Stimulated activated CD4-positive, alpha-beta T cell treated with anti-CD3 and anti-CD28 coated beads, Interleukin-4, amount 100 ng/mL, for 4 hours (primary cell): ENCODE results near the gene NFIB.

Experiments used
- DNase-seq, 2 experiments: peaks; one replicate each; pipeline ENCODE4 v3.0.0-alpha.2; 2020

NFIB gene

DNA sequence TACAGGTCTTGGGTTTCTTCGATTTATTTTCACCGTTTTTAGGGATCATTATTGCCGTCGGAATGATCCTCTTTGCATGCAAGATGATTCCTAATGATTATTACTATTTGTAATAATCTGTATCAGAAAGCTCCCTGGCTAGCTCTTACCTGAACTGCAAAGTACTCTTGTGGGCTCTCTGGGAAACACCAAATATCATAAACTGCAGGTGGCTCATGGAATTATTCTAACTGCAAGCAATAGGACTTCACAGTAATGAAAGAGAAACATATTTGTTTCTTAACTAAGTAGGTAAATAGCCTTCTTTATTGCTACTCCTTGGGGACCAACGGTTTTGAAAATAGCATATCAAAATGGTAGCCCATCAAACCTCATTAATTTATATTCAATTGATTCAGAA lies 219.4 kb downstream of the NFIB start:
- DNase-seq: no peak

DNA sequence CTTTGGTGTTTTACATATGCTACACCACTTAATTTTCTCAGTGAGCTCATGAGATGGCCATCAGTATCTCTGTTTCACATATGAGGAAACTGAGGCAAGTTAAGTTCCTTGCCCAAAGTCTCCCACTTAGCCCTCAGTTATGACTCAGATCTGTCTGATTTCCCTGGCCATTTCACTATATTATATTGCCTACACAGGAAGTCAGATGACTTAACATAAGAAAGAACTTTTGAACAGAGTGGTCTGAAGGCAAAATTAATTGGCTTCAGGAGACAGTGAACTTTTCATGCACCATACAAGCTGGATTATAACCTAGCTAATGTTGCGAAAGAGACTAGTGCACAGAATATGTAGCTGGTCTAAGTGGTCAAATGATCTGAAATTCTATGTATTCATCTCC lies 221.6 kb downstream of the NFIB start:
- DNase-seq: no peak

DNA sequence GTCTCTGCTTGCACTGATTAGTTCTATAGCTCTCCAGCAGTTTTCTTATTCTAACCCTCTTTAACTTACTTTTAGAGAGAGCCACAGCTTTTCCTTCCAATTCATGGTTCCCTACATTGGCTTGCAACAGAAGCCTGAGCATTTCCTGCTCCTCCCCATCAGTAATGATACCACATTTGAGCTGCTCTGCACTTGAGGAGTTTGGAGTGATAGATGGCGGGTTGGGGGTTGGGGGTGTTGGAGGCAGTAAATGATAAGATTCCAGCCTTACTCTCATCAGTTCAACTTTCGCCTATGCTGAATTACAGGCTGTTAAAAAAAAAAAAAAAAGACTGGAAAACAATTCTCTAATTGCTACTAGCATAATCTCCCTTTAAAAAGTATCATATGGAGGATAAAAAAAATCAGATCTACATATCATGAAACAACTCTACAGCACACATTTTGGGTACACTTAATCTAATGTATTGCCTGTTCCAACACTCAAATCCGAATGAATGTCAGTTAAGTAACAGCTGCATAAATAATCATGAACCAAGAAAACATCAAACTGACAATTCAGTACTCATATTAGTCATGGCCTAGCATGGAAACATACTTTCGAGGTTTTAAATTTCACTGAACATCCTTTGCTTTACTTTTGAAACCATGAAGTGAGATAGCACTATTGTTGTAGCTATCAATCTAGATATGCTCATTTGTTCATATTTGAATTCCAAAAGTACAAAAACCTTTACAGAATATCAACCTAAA lies 224.7 kb downstream of the NFIB start:
- no peak for DNase-seq

DNA sequence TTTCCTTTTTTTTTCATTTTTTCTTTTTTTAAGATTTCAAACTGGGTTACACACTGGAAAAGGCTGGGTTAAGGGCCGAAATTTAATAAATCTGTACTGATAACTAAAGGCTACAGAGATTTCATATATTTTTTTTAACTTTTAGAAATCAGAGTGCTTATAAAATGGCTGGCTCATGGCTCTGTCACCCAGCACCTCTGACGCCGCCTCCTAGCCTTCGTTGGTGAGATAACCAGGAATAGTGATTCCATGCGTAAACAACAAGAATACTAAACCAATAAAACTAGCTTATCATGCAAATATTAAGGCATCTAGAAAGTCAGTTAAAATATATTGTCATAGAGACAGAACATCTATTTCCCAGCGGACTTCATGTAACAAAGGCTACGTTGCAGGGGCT lies 226.4 kb downstream of the NFIB start:
- DNase-seq: no peak

DNA sequence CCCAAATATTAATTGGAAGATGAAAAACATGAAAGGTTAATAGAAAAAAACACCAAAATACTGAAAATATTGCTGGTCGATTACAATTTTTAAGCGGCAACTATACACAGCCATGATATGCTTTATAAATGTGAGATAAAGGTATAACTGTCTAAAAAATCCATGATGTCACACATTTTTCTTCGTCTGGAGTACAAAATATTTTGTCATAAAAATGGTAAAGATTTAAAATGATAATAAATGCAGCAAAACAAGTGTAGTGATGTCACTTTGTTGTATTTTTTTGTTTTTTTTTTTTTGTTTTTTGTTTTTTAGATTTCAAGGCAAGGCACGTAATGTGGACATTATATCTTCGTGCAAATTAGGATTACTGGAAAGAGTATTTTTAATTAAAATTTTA lies 227.4 kb downstream of the NFIB start:
- no peak for DNase-seq

DNA sequence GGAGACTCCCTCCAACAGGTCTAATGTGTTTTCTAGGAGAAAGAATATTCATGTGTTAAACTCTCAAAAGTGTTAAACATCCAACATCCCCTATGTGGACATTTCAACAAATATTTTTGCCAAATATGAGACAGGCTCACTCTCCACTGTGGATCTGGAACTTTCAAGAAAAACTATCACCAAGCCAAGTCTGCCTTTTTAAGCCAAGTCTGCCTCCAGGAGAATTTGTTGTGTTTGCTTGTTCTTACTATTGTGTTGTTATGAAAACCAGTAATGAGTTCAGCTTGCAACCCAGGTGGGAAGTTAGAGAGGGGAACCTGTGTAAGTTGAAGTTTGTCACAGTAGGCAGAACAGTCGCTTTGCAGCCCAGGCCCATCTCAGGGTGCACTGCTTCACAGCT lies 228.1 kb downstream of the NFIB start:
- DNase-seq: no peak

DNA sequence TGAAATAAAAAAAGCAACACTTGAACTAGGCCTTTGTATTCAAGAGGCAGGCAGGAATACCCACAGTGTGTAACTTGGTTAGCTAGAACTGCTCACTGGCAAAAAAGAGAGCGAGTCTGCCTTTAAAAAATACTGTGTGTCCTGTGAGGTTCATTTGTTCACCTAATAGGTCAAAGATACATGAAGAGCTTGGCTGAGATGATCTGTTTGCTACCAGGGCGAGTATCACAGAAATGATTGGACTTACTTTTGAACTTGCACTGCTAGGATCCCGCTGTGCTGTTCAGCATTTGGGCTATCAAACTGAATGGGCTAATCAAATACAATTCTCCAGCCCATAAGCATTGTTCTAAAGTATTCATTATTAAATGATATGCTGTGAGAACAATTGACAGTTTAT lies 229.1 kb downstream of the NFIB start:
- no peak for DNase-seq

DNA sequence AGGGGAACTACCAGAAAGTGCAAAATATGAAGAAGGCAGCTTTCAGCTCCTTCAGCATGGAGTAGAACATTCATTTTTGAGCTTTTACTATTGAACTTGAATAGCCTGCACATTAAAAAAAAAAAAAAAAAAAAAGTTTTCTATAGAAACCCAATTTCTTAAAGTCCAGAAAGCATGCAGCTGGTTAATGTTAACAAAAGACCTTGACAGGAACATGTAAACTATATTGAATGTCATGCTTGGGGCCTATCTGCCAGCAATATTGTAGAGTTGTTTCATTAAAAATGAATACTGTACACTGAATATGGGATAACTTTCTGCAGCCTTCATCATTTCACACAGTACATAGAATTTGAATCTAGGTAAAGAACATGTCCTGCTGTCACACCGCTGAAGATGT lies 230.6 kb downstream of the NFIB start:
- DNase-seq: no peak

DNA sequence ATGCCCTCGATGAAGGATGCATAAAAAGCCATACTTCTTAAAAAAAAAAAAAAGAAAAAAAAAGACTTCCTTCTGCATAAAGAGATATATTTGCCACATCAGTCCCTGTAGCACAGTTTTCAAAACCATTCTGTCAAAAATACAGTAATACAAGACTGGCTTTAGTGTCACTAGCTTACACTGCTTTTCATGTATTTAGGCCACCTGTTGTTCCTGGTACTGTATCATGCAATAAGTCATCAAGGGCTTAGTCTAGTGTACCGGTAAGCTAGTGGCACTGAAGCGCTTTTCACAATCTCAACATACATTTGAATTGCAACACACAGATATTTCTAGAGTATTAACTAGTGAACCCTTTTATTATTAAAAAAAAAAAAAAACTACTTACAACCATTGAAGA lies 231.2 kb downstream of the NFIB start:
- DNase-seq: no peak

DNA sequence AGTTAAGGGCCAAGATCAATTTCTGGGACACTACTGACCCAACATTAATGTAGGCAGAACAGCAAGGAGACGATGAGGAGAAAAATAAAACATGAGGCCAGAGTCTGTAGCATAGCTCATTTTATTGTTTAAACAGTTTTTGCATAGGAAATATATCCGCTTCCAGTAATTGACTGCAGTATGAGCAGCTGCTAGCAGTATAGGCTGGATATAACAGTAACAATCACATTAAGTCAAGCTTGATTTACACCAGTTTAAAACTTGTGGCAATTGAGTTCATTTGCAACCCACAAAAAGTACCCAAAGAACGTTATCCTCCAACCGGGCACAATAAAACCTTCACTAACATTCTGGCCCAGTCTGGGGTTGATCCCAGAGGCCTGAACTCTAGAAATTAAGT lies 232.2 kb downstream of the NFIB start:
- DNase-seq: no peak

DNA sequence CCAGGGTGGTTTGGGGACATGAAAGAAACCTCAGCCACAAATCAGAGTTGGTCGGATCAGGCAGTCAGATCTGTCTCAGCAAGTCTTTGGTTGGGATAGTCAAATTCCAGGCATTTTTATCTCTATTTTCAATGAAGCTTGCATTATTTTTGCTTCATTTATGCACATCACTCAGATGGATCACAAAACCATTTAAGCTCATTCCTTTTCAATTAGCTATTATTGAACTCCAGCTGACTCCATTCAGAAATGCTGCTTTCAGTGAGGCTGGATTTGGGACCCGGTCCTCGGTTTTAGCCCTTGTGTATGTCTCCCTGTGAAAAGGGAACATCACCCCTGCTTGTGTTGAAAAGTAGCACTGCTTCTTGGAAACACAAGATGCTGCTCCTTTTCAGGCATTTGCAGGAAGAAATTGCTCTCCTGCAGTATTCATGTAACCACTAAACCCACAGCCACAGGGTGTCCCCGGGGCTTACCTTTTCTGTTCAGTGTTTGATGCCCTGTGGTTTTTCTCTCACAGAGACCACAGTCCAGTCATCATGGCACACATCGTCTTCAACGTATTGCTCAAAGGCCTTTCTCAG lies 232.9 kb downstream of the NFIB start:
- DNase-seq: no peak

DNA sequence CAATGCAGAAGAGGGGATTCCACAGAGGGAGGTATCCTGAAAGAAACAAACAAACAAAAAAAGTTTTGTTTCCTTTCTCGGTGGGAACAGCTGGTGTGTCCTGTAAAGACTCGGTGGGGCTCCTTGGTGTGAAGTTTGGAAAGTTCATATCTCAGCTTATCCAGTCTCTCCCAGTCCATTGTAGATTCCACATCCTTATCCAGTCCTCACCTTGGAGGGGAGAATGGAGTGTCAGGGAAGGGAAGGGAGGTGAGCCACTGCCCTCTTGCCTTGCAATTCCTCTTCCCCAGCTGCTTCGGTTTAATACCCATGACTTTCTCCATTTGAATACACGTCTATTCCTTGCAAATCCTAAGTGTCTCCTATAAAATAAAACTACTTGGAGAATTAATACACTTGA lies 234.5 kb downstream of the NFIB start:
- no peak for DNase-seq

DNA sequence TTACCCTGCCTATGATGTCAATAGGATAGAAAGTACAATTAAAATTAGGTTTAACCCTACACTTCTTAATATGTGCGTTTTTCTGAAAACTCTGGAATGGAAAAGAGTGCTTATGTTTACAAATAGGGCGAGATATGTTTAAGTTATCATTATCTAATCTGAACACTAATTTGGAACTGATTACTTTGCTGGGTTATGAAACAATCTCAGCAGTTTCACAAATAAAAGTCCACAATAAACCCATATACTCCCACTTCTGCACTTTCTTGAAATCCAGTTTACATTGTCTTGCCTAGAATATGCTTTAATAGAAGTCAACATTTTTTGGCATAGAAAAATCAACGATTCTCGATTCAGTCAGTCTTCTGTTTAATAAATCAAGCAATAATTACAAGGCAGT lies 236.3 kb downstream of the NFIB start:
- no peak for DNase-seq

DNA sequence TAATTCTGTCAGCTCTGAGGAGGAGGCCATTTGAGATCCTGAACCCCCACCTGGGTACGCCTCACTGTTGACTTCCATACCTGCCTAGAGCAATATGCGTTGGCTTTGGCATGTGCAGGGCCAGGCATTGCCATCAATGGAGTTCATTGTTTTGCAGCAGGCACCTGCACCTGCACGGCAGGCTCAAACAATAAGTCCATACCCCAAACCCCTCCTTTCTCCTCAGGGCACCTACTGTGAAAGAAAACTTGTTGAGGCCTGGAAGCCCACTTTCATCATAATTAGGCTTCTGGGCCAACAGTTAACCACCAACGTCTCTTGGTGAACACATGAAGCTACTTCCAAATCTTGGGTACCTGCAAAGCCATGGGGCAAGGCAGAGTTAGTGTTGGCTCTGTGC lies 238.7 kb downstream of the NFIB start:
- DNase-seq: no peak

DNA sequence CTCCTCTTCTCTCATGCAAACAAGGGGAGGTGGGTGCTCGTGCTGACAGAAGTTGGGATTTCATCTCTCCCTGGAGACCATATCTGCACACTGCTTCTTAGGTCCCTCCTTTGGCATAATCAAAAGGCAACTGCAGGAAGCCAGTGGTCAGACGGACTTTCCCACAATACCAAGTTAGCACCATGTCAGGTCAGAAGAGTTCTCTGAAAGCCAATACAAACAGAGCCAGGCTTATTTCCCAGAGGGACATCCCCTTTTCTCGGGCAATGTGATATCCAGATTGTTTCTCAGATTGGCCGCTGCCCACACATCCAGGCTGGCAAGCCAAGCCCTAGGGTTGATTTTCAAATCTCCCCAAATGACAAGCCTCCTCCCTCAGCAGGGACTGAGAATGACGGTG lies 241.1 kb downstream of the NFIB start:
- no peak for DNase-seq

DNA sequence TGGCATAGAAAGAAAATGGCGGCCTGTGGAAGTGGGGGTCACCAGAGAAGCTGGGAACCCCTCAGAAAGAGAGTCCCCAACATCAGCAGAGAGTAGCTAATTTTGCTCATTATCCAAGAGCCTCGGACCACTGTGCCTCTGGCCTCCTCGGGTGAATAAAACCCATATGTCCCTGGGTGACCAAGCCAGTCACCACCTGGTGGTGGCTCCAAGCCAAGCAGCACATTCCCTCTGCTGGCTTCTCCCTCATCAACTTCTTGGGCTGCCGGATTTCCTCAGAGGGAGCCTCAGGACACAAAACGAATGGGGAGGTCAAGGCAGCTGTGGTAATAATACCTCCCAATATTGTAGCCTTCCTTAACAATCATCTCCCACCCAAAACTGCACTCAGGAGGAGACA lies 242.5 kb downstream of the NFIB start:
- no peak for DNase-seq

DNA sequence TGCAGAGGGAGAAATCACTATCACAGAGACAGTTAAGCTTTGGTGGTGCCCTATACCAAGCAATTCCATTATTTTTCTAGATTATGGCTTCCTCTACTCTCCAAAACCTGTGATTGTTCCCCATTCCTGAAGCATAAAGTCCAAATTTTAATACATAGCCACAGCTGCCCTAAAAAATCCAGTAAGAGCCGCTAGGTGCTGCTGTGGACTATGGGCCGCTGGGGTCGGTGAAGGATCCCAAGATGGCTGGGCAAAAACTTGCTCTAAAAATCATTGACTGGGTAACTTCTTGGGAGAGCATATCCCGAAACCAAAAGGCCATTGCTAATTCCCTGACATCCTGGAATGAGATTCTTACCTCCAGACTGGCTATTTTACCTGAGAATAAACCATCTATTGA lies 245.3 kb downstream of the NFIB start:
- no peak for DNase-seq

DNA sequence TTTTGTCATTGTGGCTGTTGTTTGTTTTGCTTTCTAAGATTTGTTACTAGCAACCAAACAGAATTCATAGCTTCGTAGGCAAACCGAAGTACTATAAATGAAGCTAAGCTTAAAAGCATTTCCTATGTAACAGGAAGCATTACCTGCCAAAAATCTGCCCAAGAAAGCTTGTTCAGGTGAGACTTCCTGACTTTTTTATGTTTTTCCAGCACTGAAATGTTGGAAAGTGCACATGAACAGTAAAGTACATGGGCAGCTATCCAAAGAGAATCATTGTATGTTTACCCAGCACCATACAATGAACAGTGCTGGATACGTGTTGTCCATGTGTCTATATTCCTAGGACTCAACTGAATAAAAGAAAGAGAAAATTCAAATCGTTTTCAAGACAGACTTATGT lies 247.1 kb downstream of the NFIB start:
- no peak for DNase-seq

DNA sequence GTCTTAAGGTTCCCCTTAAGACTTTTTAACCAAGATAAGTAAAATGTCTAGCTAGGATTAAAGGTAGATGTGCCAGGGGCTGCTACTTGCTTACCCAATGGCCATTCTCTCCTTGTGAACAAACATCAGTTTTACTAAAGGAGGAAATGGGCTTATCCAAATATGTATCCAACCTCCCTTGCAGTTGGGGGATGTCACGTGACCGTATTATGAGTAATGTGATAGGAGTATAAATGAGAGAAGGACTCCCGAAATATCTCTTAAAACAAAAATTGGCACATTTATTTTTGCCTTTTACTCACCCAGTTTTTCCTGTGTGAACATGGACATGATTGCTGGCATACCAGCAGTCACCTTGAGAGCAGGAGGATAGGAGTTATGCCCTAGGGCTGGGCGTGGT lies 247.9 kb downstream of the NFIB start:
- no peak for DNase-seq

DNA sequence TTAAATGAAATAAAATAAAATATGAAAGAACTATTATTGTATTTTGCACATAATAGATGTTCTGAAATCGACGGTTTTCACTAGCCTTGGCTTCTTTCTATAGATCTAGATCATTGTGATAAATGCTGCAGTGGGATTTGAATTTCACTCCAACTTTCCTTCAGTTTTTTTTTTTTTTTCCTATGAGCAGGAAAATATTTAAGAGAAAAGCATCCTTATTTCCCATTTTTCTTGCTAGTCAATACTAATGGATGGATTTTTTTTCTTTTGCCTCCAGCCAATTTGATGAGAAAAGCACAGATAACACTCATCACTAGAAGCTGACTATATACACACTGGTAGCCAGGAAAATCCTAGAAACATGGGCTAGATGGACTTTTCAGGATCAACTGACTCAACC lies 249.0 kb downstream of the NFIB start:
- no peak for DNase-seq

DNA sequence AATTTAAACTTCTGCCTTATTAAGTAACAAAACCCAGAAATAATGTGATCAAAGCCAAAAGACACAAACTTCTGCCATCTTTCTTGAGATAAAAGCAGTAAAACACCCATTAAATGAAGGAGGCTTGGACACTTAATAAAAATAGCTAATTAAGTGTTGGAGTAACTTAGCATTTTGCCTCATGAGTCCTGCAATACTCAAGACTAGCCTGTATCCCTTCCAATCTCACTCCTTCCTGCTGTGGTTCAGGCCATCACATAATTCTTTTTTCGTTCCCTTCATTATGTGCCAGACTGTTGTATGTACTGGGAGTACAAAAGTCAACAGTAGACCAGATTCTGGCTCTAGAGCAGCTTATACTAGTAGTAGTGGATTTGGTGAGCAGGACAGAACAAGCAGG lies 250.2 kb downstream of the NFIB start:
- no peak for DNase-seq

DNA sequence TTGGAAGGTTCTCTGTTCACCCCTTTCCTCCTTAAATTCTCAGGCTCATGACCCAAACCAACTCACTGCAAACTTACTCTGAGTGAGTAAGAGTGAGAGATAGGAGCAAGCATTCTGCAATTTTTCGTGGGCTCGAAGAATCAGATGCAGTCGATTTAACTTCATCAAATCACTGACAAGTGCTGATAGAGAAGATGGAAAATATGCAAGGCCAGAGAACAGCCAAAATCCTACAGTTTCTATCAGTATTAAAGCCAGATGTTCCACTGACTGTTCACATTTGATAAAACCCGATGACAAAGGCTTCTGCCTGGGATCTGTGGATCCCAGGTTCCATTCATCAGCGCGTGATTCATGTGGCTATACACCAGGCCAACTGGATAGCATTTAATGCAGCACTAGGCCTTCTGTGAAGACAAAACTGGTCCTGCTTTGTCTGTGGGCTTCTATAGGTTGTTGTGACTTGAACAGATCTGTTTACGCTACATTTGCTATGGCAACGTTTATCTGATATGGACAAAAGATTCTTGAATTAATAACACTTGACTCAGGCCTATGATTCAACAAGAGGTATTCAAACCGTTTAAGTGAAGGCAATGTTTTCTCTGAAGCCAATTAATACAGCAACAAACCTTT lies 251.2 kb downstream of the NFIB start:
- DNase-seq: no peak

DNA sequence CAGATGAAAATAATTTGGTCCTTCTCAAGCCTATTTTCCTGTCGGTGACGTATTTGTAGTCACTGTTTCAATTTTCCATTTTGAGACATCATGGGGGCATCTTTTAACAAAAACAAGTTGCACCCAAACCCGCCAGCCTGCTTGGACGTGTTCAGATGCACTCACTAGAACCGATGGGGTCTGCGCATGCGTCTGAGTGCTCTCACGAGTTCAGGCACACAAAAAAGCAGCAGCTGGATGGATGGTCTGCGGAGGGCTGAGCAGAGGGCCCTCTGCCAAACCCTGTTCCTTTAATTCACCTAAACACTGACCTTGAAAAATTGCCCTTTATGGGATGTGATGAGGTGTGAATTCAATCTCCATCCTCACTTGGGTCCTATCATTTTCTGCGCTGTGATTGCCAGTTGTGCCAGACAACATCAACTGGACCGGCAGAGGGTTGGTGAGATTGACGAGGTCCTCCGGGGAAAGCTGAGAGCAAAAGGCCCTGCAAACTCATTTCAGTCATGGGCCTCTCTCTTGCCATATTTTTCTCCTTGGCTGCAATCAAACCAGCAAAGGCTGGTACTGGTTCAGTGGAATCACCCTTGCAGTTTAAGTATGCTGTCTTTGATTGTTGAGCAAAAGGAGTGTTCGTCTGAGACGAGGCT lies 251.9 kb downstream of the NFIB start:
- DNase-seq: no peak

DNA sequence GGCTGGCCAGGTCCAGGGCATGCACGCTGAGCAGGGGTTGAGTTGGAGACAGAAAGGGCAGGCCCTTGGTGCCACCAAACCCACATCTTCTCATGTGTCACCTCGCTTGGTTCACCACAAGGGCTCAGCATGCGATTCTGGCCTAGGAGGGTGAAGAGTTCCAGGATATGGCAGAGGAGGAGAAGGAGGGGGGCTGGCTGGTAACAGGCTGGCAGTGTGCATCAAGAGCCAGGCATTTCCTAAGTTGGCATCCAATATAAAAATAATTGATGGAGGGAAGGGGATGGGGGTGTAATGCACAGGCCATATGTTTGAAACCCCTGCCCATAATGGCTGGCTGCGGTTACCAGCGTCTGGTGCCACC lies 255.6 kb downstream of the NFIB start:
- DNase-seq: no peak
